T-helper 17 cell (primary cell): ENCODE data around the gene MFRP. TPM values are rescaled to one million over a fixed set of nuclear protein-coding genes. Genes with fewer than 3 reads are reported as not detected.

Experiments
- ATAC-seq: fragments of 150-1000 bp; cut with Tn5 transposase; 2 replicates; pipeline ENCODE4 v1.10.0; 2021; ENCODE audit warnings: mild to moderate bottlenecking, moderate library complexity
- DNase-seq, 3 donors: peaks; one replicate each; pipeline versions ENCODE4 v3.0.0 to v3.0.0-alpha.2; 2020 to 2021
- H3K9me3 ChIP-seq: one replicate; pipeline ENCODE4 v1.7.0; 2013; ENCODE audit warnings: low read length, mild to moderate bottlenecking; ENCODE audit not compliant: control insufficient read depth, poor library complexity, severe bottlenecking
- H3K27ac Mint-ChIP-seq: one replicate; pipeline ENCODE4 v1.8.0; 2022; ENCODE audit warnings: mild to moderate bottlenecking, moderate library complexity, mixed read lengths
- H3K27me3 Mint-ChIP-seq: one replicate; pipeline ENCODE4 v1.8.0; 2022; ENCODE audit warnings: mixed read lengths
- H3K36me3 Mint-ChIP-seq: one replicate; pipeline ENCODE4 v1.8.0; 2022; ENCODE audit warnings: low read depth, mixed read lengths
- H3K4me1 Mint-ChIP-seq: one replicate; pipeline ENCODE4 v1.8.0; 2022; ENCODE audit warnings: mild to moderate bottlenecking, mixed read lengths
- H3K4me3 Mint-ChIP-seq: one replicate; pipeline ENCODE4 v1.8.0; 2022; ENCODE audit warnings: mild to moderate bottlenecking, moderate library complexity, mixed read lengths
- total RNA-seq, 4 donors: library from RNA in 2 of 4; stranded (reverse) in 2 of 4; gene quantifications; one replicate each; pipeline ENCODE4 v1.2.3 and lab custom pipeline; 2022 to 2026

Gene MFRP
- total RNA-seq, 2 donors from 2014 or later: not detected

GRCh38 chr11:119307219-119307618 is 39.3 kb downstream of the MFRP start:
- Mint-ChIP-seq H3K27ac (peak overlapping the region; percentile 24), H3K4me3 (no peak overlapping the region), H3K27me3 (no peaks in the 10 kb centered on the region)

DNA sequence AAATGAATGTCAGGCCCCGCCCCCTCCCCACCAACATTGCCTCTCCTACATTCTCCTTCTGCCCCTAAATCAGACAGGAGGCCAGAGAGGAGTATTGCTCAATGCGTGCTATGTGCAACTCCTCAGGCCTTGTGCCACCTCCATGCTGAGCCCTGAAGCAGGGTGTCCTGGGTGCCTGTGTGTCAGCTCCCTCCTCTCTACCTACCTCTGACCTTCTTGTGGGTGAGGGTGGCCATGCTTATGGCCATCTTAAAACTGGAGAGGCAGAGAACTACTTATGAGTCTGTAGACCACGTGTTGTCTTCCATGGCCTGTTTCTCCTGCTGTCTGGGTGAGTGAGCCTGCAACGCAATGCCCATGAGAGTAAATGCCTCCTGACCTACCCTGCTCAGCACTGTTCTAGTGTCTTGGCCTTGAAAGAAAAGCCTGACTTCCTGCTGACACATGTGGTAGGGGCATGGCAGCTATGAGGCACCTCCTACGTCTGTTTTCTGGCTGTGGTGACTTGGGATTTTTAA is 40.1 kb downstream of the MFRP start:
- H3K4me3 Mint-ChIP-seq: no peak overlapping the region
- peaks cover 20% of the 10 kb centered on the region for H3K4me1 Mint-ChIP-seq
- no peaks in the 10 kb centered on the region for H3K9me3 ChIP-seq
- peak; percentile 94 for ATAC-seq
- no peak for DNase-seq
- peaks cover 2% of the 10 kb centered on the region for H3K36me3 Mint-ChIP-seq
- peak overlapping the region; percentile 24 for H3K27ac Mint-ChIP-seq
- no peaks in the 10 kb centered on the region for H3K27me3 Mint-ChIP-seq

More at GRCh38 chr11:119307219-119307618, 39.3 kb downstream of the MFRP start:
- no peaks in the 10 kb centered on the region for H3K9me3 ChIP-seq
- no peak for DNase-seq
- Mint-ChIP-seq H3K4me1 (peaks cover 20% of the 10 kb centered on the region), H3K36me3 (peaks cover 2% of the 10 kb centered on the region)
- no peak for ATAC-seq

GRCh38 chr11:119305556-119306372 is 40.7 kb downstream of the MFRP start:
- peak overlapping the region; percentile 71 for H3K27ac Mint-ChIP-seq
- H3K27me3 Mint-ChIP-seq: no peaks in the 10 kb centered on the region
- ATAC-seq (no peak), DNase-seq (no peak)
- peaks cover 20% of the 10 kb centered on the region for H3K4me1 Mint-ChIP-seq
- H3K4me3 Mint-ChIP-seq: no peak overlapping the region
- H3K36me3 Mint-ChIP-seq: peaks cover 4% of the 10 kb centered on the region
- no peaks in the 10 kb centered on the region for H3K9me3 ChIP-seq

DNA sequence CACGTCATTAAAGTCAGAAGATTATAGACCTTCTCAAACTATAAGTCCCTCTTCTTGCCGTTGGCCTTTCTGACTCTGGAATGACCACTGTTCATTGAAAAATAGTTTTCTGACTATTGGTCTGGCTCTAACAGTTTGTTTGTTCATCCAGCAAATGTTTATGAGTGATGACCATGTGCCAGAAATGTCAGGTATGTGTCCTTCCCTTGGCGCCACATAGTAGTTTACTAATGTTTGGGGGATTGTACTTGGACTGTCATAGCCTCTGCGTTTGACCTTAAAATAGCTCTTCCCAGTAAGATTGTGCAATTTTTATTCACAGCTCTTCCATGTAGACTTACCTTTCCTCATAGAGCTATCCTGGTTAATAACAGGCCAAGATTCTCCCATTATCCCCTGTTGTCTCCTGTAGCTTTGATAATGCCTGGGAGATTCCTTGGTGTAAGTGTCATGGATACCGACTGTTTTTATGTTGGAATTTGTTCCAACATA is 43.2 kb downstream of the MFRP start:
- Mint-ChIP-seq H3K4me1 (peaks cover 19% of the 10 kb centered on the region), H3K36me3 (peaks cover 4% of the 10 kb centered on the region), H3K27me3 (no peaks in the 10 kb centered on the region), H3K4me3 (no peak overlapping the region), H3K27ac (no peak overlapping the region)
- no peaks in the 10 kb centered on the region for H3K9me3 ChIP-seq
- no peak for DNase-seq
- no peak for ATAC-seq

- ATAC-seq: no peak
- no peaks in the 10 kb centered on the region for H3K9me3 ChIP-seq
- DNase-seq: no peak
- H3K27me3 Mint-ChIP-seq: no peaks in the 10 kb centered on the region
- no peak overlapping the region for H3K4me3 Mint-ChIP-seq
- H3K4me1 Mint-ChIP-seq: peaks cover 8% of the 10 kb centered on the region
- H3K27ac Mint-ChIP-seq: no peak overlapping the region
- H3K36me3 Mint-ChIP-seq: peaks cover 10% of the 10 kb centered on the region
Measured at GRCh38 chr11:119300198-119300964, 46.1 kb downstream of the MFRP start.

GRCh38 chr11:119299416-119299815 is 47.1 kb downstream of the MFRP start:
- ATAC-seq: no peak
- H3K27ac Mint-ChIP-seq: no peak overlapping the region

GRCh38 chr11:119298726-119299125 is 47.8 kb downstream of the MFRP start:
- DNase-seq (no peak), ATAC-seq (no peak)
- H3K9me3 ChIP-seq: no peaks in the 10 kb centered on the region
- H3K27ac Mint-ChIP-seq: no peak overlapping the region
- H3K36me3 Mint-ChIP-seq: peaks cover 8% of the 10 kb centered on the region
- H3K4me3 Mint-ChIP-seq: no peak overlapping the region
- peaks cover 4% of the 10 kb centered on the region for H3K4me1 Mint-ChIP-seq
- H3K27me3 Mint-ChIP-seq: no peaks in the 10 kb centered on the region

More at GRCh38 chr11:119299416-119299815, 47.1 kb downstream of the MFRP start:
- Mint-ChIP-seq H3K4me1 (peaks cover 4% of the 10 kb centered on the region), H3K4me3 (no peak overlapping the region), H3K36me3 (peaks cover 8% of the 10 kb centered on the region), H3K27me3 (no peaks in the 10 kb centered on the region)
- no peak for DNase-seq
- H3K9me3 ChIP-seq: no peaks in the 10 kb centered on the region

- Mint-ChIP-seq H3K4me3 (no peak overlapping the region), H3K27ac (no peak overlapping the region), H3K4me1 (peaks cover 2% of the 10 kb centered on the region), H3K36me3 (peaks cover 8% of the 10 kb centered on the region), H3K27me3 (no peaks in the 10 kb centered on the region)
- no peaks in the 10 kb centered on the region for H3K9me3 ChIP-seq
- ATAC-seq (no peak), DNase-seq (no peak)
Measured at GRCh38 chr11:119297938-119298337, 48.6 kb downstream of the MFRP start.

DNA sequence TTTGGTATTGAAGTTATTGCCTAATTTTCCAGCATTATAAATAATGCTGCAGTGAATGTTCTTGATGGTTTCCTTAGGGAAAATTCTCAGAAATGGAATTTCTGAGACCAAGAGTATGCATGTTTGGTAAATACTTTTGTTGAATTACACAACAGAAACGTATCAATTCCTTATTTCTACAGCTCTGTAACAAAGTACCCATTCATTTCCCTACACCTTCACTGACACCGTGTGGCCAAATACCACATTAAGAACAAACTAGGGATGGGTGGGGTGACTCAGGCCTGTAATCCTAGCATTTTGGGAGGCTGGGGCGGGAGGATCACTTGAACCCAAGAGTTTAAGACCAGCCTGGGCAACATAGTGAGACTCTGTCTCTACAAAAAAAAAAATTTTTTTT is 51.3 kb downstream of the MFRP start:
- DNase-seq (no peak), ATAC-seq (no peak)
- Mint-ChIP-seq H3K36me3 (peaks cover 7% of the 10 kb centered on the region), H3K27ac (peak overlapping the region; percentile 49), H3K27me3 (no peaks in the 10 kb centered on the region), H3K4me1 (peaks cover under 1% of the 10 kb centered on the region), H3K4me3 (no peak overlapping the region)
- H3K9me3 ChIP-seq: no peaks in the 10 kb centered on the region

DNA sequence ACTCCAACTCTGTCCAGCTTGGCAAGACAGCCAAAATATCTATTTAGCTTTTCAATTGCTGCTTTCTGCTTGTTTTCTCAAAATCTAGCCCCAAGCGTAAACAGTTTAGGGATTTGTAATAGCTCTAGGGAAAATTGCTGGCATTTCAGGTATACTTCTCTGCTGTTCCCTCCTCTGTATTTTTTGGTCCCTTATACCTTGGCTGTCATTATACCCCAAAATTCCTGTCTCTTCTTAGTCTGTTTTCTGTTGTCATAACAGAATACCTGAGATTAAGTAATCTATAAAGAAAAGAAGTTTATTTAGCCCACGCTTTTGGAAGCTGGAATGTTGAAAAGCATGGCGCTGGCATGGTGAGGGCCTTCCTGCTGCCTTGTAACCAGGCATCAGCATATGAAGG is 53.0 kb downstream of the MFRP start:
- ATAC-seq (no peak), DNase-seq (no peak)
- no peak overlapping the region for H3K4me3 Mint-ChIP-seq
- no peaks in the 10 kb centered on the region for H3K9me3 ChIP-seq
- no peaks in the 10 kb centered on the region for H3K4me1 Mint-ChIP-seq
- H3K36me3 Mint-ChIP-seq: peaks cover 7% of the 10 kb centered on the region
- H3K27me3 Mint-ChIP-seq: no peaks in the 10 kb centered on the region
- no peak overlapping the region for H3K27ac Mint-ChIP-seq

DNA sequence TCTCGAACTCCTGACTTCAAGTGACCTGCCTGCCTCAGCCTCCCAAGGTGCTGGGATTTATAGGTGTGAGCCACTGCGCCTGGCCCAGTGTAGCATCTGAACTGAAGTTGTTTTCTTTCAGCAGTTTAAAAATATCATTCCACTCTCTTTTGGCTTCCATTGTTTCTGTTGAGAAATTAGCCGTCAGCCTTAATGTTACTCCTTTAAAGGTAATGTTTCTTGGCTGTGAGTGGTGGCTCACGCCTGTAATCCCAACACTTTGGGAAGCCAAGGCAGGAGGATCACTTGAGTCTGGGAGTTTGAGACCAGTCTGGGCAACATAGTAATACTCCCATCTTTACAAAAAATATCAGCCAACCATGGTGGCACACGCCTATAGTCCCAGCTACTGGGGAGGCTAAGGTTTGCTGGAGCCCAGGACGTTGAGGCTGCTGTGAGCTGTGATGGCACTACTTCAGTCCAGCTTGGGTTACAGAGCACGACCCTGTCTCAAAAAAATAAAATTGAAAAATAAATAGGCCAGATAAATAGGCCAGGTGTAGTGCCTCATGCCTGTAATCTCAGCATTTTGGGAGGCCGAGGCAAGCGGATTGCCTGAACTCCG is 55.5 kb downstream of the MFRP start:
- Mint-ChIP-seq H3K36me3 (peaks cover 6% of the 10 kb centered on the region), H3K27me3 (no peaks in the 10 kb centered on the region), H3K4me3 (no peak overlapping the region), H3K27ac (no peak overlapping the region), H3K4me1 (peaks cover 3% of the 10 kb centered on the region)
- DNase-seq: no peak
- ATAC-seq: no peak
- H3K9me3 ChIP-seq: no peaks in the 10 kb centered on the region
